ENCODE data around the gene GNG12.

The GNG12 gene

DNA sequence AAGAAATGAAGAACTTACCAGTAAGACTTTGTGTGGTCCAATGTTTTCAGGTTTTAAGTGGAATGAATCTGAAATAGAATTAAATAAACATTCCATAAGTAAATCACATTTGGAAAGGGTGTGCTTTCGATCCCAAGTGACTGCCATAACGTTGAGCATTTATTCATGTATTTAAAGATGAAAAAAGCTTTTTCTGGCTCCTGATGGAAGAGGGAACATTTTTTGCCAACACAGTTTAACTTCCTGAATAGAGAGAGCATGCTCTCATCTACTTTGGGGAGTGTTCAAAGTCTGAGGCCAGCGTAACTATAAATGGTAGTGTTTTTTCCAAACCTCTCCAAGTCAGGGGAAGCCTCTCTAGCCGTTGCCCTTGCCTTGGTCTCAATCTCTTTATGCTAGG is 55.8 kb downstream of the GNG12 start:
- no peak for DNase-seq

DNA sequence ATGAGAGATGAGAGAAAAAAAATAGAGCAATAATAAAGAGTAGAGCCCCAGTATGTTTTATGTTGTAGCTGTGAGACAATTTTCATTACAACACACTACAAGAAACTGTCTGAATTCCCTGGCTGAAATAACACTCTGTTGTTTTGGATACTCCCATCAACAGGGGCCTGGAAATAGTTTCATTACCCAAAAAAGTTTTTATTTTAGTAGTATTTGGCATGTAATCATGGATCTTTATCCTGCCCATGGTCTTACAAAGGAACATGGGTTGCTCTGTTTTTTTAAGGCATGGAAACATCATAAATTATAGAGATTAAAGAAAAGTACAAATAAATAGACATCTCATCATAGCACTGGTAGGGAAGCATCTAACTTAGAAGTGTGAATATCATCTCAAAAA is 56.3 kb downstream of the GNG12 start:
- DNase-seq = no peak

DNA sequence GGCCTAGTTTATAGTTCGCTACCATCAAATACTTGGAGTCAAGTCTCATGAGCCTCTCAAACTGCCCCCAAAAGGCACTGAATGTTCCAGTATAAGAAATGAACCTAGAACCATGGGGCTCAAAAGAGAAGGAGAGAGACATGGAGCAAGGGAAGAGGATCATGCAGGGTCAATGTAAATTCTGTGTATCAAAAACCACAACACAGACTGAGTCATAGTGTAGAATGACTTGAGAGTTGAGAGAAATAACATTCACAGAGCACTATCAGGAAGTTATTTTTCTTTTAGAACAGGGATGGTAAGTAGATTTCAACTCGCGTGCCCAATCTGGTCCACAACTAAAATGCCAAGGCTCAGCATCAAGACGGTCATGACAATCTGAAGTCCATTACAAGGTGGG is 59.8 kb downstream of the GNG12 start:
- DNase-seq = no peak

DNA sequence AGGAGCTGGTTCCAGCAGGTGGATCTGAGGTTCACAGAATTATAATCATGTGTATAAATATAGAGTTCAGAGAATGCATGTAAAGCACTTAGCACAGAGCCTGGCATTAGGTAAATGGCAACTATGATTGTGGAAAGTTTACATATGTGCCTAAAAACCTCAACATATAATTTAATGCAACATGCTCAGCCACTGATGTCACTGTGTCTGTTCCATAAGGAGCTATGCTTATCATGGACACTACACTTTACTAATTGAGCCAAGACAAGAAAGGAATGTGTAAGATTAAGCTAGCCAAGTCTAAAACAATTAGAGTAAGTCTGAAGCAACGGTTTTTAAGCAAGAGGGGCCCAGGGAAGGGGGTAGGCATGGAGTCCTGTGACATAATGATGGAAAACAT is 61.5 kb downstream of the GNG12 start:
- no peak for DNase-seq

DNA sequence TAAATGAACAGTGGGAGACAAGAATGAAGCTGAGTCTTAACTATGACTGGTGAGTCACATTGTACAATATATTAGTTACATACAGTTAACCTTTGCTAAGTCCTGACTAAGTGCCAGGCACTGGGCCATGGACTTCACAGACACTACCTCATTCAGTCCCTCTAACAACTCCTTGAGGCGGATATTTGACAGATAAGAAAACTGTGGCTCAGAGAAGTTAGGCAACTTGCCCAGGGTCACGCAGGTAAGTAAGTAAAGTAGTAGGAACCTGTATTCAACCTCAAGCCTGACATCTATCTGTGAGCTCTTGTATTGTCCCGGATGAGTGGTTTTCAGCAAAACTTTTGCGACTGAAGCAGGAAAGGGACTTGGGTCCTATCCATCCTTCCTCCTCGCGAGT is 62.1 kb downstream of the GNG12 start:
- DNase-seq = no peak

DNA sequence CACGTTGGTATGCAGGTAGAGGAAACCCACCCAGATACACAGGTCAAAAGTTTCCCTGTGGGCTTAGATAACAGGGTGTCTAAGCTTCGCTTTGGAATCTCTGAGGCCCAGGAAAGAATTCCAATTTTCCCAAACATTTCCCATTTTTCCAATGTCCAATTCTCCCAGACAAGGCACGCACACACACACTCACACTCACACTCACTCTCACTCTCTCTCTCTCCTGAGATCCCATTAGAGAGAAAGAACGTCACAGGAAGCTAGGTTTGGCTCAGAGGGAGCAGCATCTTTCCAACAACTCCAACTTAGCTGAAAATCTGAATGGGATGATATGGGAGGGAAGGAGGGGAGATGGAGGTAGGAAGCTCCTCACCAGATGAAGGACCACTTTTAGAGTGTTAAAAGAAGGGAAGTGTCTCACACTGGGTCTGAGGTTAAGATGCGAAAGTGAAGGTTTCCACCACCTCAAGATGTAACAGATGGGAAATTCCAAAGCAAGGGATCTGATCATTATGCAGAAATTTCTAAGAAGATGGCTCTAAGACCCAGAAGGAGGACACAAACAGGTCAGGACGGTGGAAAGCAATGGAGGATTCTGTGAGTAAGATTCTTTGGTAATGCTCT is 63.5 kb downstream of the GNG12 start:
- DNase-seq = no peak

DNA sequence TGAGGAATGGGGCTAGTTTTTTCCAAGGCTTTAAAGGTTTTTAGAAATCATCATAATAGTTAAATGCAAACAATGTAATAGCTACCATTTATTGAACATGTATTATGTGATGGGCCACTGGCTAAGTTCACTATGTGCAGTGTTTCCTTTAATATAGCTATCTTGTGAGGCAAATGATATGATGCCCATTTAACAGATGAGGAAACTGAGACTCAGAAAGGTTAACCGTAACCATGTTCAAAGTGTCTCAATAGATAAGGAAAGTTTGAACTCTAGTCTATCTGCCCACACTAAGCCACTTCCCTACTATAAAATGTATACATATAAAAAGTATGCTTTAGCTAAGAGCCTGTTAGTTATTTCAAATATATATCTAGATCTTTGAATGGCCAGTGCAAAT is 64.8 kb downstream of the GNG12 start:
- no peak for DNase-seq

DNA sequence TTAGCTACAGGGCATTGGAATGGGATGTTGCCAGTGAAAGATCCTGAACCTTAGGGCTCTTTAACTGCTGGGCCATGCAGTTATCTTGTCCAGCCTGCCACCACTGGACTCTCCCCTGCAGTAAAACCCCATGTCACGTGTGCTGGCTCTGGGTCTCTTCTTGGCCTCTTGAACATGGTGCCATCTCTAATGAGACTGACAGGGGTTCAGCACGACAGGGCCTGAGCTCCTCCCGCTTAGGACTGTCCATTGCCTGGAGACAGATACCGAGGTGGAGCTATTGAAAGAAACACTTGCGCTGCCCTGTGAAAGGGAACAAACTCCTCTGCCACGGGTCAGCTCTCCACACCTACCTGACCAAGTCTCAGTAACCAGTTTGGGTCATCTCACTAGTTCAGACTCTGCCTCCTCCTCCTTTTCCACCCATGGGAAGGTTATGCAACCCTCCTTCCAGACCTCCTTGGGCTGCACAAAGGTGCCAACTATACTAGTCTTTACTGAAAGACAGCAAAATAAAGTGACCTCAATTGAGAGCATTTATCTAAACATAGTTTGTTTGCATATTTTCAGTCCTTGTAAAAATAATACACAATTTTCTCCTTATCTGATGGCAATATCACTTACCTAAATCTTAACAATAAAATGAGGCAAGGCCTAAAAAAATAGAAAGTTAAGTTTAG is 66.0 kb downstream of the GNG12 start:
- no peak for DNase-seq

DNA sequence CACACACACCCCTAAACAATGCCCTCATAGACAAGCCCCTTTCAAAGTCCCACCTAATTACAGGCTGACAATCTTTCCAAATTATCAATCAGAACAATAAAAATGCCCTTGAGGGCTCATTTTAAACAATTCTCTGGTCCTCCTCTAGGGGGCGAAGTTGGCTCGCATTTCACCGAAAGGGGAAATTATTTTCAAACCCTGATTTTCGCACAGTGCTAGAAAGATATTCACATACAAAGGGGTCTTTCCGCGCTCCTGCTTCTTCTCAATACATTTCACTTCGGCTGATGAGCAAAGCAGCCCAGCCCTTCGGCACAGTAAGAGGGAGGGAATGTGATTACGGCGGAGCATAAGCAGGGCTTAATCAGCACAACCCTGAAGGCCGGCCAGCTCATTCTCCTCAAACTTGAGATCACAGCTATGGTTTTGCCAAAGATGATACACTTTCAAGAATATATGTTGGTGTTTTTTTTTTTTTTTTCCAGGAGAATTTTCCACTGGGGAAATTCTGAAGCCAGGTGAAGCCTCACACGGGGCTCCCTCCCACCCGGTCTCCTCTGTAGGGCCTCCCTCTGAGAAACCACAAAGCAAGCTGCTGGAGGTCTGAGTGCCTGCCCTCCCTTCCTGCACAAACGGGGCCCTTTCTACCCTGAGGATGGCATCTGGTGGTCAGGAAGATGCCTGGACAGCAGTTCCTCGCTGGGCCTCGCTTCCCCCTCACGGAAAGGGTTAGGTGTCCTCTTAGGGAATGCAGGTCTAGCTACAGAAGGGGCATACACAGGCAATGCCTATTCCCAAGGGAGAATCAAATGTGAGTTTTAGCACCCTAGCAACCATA is 66.9 kb downstream of the GNG12 start:
- DNase-seq = peak; percentile 32

DNA sequence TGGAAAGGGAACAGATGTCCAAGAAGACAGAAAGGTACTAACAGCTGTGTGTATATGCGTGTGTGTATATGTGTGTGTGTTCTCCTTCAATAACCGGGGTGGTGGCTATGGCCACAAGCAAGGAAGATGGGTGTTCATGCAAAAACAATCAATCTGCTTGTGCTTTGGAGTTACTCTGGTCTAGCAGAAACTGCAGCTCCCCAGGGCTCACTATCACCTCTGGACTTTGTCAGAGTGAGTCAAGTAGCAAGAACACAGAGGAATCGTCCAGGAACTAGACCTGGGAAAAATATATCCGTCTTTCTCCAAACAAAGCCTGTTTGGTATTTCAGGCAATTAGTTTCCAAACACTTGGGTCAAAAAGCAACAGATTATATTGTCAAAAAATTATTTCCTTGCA is 68.6 kb downstream of the GNG12 start:
- DNase-seq = no peak

DNA sequence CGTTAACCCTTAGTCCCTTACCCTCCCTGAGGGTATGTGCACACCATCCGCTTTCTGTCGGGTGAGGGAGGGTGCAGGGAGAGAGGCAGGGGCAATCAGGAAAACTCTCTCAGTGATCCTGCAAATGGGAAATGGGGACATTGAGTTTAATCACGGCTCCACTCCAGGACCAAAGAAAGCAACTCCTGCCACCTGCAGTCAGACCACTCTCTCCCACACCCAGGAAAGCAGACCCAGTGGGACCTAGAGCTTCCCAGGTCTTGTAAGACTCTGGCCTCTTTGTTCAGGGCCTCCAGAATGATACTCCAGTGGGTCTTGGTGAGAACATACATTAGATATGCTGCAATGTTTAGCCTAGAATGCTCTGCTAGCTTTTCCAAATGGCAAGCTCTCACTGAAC is 71.5 kb downstream of the GNG12 start:
- DNase-seq = no peak

DNA sequence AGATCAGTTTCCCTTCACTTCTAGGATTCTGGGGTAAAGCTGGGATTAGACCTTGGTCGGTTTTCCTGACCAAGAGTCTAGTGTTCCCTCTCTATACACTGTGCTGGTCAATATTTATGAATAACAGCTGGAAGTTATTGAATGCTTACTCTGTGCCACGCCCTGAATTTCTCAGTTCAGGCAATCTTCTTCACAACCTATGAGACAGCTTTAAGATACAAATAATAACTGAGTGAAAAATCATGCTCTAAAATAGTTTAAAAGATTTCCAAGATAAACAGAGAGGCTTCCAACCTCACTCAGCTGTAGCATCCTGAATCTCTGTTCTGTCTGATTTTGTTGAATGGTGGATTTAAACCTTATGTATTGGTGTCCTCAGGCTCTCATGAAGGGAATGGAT is 72.2 kb downstream of the GNG12 start:
- DNase-seq = no peak

DNA sequence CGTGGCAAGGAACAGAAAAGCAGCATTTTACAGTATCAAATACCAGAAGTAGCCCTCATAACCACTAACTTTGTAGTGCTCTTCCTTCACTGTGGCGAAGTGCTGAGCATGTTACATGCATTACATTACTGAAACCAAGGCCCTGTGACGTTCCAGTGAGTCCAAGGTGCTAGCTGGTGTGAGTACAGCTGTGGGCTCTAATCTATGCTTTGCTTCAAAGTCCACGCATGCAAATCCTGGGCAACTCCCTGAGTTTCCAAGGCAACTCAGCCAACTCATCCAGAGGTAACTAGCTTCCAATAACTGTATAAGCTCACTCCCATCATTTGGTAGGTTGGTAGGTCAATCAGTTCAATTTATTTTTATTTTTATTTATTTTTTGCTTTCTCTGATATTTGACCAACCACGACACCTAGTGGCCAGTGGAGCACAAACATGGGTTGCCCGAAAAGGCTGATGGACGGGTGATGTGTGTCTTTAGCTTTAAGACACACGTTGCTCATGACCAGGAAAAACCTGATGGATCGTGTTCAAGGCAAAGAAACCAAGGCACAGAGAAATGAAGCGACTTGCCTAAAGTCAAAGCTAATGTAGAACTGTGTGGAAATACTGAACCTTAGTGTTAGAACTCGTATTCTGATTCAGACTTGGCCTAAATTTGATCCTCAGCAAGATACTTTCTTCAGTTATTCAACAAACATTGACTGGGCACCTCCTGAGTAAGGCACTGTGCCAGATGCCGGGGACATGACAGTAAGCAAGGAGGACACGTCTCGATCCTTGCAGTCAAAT is 73.0 kb downstream of the GNG12 start:
- peak; percentile 79 for DNase-seq

DNA sequence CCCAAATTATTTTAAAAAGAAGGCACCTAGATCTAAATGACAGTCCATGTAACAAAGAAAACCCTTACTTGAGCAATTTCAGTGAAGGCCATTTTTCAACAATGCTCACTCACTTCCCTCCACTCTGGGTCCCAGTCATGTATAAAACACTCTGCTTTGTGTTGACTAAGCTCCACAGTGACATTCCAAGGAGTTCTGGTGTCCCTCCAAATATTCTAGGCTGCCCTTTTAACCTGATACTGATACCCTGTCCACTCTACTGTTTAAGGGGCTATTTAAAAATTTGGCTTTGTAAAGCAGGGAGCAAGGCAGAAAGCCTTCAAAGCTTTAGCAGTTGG is 73.6 kb downstream of the GNG12 start:
- DNase-seq = no peak

DNA sequence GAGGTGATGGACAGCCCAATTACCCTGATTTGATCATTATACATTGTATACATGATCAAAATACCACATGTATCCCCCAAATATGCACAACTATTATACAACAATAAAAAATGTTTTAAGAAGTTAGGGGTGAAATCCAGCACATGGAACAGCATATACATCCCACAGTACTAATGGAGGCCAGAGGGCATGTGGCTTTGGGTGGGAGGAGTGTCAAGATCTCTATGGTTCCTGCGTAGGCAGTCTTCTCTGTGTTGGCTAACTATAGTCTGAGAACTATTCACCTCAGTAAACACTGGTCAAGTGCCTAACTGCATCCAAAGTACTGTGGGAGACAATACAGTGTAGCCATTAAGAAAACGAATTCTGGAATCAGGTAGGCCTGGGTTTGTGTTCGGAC is 74.2 kb downstream of the GNG12 start:
- no peak for DNase-seq

DNA sequence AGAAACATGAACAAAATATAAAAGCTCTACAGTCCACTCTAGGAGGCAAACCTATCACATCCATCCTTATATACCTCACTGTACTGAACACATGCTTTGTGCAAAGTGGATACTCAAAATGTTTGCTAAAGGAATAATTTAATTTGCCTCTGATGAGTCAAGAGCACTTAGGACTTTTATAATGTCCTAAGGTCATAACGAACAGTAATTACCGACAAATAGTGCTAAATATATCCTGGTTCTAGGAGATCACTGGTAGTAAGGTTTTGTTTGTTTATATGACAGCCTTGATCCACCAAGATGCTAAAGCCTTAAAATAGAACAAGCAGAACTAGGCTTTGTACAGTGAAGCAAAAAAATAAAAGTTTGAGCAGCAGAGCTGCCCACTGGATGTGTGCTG is 77.6 kb downstream of the GNG12 start:
- peak; percentile 95 for DNase-seq

DNA sequence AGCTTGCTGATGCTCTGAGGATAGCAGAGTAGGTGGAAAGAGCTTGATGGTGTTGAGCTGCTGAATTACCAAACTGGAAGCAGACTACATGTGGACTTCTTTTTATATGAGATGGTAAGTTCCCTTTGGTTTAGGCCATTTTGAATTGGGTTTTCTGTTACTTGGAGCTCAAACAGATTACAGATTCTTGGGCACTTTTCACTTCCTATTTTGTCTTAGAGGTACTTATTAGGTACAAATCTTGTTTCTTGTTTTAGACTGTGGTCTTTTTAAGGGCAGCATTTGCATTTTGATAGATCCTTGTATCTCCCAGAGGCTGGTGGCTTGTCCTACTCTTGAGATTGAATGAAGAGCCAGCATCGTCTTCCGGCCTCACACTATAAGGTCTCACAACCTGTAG is 78.1 kb downstream of the GNG12 start:
- no peak for DNase-seq

DNA sequence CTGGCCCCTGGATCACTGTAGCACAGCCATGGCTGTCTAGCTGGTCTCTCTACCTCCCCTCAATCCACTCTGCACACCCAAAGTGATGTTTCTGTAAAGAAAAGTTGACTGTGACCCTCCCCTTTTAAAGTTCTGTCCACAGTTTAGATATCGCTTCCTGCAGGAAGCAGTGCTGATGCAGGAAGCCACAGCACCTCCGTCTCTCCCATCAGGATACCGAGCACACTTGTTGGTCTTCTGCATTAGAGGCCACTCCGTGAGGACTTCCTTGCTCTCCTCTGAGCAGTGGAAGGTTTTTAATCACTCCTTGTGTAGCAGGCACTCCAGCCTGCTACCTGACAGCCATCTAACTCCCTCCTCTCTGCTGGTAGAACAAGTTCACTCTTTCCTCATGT is 78.7 kb downstream of the GNG12 start:
- no peak for DNase-seq

DNA sequence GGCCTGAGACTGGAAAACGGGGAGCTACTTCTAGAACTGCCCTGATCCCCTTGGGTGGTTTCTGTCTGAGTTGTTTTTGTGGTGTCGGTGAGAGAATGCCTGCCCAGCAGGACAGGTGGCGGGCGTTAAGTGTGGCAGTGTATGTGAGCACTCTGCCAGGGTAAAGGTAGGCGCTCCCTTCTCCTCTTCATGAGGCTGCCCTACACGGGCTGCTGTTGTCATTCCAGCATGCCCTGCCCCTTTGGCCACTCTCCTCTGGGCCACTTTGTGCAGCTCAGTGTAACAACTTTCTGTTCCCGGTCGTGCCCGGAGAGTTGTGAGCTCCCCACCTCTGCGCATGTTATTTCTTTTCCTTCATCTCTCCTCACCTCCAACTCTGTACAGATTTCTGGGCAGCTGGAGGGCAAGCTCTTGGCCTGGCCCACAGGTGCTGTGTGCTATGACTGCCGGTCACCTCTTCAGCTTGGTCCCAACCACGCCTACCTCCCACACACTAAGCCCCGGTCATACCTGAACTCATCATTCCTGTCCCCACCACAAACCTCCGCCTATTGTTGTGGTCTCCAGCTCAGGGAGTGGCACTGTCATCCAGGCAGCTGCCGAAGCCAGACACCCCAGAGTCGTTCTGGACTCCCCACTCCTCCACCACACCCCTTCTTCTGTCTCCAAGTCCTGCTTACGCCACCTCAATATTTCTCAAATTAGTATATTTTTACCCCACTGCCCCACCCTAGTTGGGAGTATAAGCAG is 79.3 kb downstream of the GNG12 start:
- DNase-seq = no peak

DNA sequence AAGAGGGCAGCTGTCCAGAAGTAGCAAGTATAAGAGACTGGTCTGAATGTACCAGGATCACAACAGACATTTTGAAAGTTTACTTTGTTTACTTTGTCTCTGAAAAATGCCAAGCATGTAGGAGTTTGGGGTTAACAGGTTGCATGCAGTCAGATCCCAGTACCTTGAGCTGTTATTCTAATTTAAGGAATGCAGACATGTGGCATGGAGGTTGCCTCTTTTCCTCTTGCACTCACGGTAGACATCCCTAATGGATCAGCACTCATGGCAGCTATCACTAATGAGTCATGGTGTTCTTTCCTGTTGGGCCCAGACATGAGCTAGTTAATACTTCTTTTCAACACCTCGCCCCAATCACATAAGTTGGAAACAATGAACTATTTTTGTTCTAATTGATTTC is 81.0 kb downstream of the GNG12 start:
- no peak for DNase-seq

DNA sequence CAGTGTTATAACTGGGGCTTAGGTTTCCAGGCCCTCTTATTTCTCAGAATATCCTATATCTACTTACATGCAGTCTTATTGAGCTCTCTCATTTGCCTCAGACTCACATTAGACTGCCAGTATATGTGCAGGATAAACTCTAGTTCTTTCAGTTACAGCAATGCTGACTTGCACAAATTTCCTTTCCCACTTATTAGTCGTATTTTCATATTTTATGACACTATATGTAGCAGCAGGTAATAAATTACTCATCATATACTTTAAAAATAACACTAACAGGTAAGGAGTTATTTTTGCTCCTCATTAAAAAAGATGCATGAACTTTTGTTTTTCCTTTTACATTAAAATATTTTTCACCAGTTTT is 82.6 kb downstream of the GNG12 start:
- DNase-seq = no peak

DNA sequence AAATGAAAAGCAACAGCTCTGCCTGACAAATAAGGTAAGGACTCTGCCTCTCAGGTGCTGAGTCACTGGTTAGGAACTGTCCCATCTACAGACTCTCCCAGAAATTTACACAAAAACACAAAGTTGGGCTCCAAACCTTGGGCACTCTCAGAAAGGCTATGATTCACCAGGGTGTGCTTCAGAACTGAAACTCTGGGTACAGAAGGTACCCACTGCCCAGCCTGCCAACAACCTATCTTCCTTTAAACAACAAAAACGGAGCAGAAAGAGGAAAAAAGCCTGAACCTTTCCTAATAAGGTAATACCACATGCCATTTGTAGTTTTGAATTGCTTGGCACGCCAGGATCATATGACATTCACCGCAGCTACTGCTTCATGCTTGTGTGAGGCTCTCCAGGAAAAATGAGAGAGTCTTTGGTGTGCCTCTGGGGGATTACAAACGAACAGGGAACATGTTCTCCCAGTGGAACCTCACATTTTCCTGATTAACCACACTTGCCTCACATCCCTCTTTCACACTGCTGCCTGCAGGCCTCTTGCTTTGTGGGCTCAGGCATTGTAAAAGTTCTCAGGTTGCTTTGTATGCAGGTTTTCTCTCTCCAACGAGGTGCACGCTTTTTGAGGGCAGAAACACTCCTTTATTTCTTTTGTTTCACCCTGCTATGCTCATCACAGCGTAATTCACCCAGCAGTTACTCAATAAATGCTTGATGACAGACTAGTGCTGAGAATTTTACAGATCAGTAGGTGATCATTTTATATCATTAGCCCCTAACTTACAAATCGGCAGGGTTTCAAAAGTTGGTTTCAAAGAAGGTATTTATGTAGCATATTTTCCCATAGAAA is 83.2 kb downstream of the GNG12 start:
- no peak for DNase-seq
